GM12878 (cell line): ENCODE measurements around the gene ZSCAN4. TPM values are rescaled to one million over a fixed set of nuclear protein-coding genes. Genes with fewer than 3 reads are reported as not detected.

Source experiments
- ATAC-seq: fragments of 200-7000 bp; cut with Tn5 transposase; 3 replicates; pipeline ENCODE4 v1.9.1; 2020; ENCODE audit warnings: mild to moderate bottlenecking, moderate library complexity
- BruUV-seq: library from RNA; stranded (reverse); fragments of 400-500 nt; replicated peaks from 2 replicates; lab custom pipeline; 2021; lab: Mats Ljungman, UMichigan
- CTCF ChIA-PET: fragments of 300-600 bp; sonication (Branson Sonifier 250); formaldehyde crosslinking; extraction: SDS; loops from one replicate; lab custom pipeline; 2021; ENCODE audit warnings: inconsistent platforms; lab: Yijun Ruan, JAX
- POLR2A ChIA-PET: fragments of 350-600 bp; formaldehyde crosslinking; extraction: SDS; loops from one replicate; lab custom pipeline; 2021; ENCODE audit warnings: inconsistent platforms; lab: Charles Lee
- RAD21 ChIA-PET: fragments of 300-600 bp; sonication (Branson Sonifier 250); formaldehyde crosslinking; loops from one replicate; lab custom pipeline; 2023; ENCODE audit warnings: antibody characterized with exemption; ENCODE audit not compliant: unreplicated experiment; lab: Charles Lee
- SMC1A ChIA-PET: fragments of 300-600 bp; sonication (Branson Sonifier 250); formaldehyde crosslinking; loops from one replicate; lab custom pipeline; 2023; ENCODE audit not compliant: unreplicated experiment, uncharacterized antibody; lab: Charles Lee
- DNase-seq: peaks from one replicate; pipeline ENCODE4 v3.0.0-alpha.2; 2011; ENCODE audit warnings: low read depth, low spot score
- FAIRE-seq: peaks from 3 replicates; lab custom pipeline; 2011; peaks lifted over from hg19 to GRCh38; lab: Jason Lieb, UNC
- H2AFZ ChIP-seq: 2 replicates; pipeline ENCODE4 v1.6.0; 2011; ENCODE audit warnings: low read depth, low read length, control low read depth; ENCODE audit not compliant: control insufficient read depth
- H3K27ac ChIP-seq: 2 replicates; pipeline ENCODE4 v1.5.1; 2011; ENCODE audit warnings: control low read depth; ENCODE audit not compliant: control insufficient read depth, insufficient read depth
- H3K27me3 ChIP-seq, 2 experiments: replicated peaks in 1 of 2; 2 replicates each; pipeline versions ENCODE4 v1.6.0 to v1.6.1; 2011; ENCODE audit warnings: low read length in 1 of 2; ENCODE audit not compliant: control insufficient read depth in 2 of 2, insufficient read depth in 2 of 2
- H3K36me3 ChIP-seq, 2 experiments: 2 replicates each; pipeline ENCODE4 v1.5.1; 2011; ENCODE audit warnings: low read length in 1 of 2; ENCODE audit not compliant: control insufficient read depth in 2 of 2, insufficient read depth in 2 of 2
- H3K4me1 ChIP-seq: 2 replicates; pipeline ENCODE4 v1.6.1; 2011; ENCODE audit warnings: mild to moderate bottlenecking, low read length, moderate library complexity, mixed read lengths; ENCODE audit not compliant: control insufficient read depth, insufficient read depth
- H3K4me2 ChIP-seq: 2 replicates; pipeline ENCODE4 v1.6.0; 2011; ENCODE audit warnings: control low read depth; ENCODE audit not compliant: control insufficient read depth, insufficient read depth
- H3K4me3 ChIP-seq: fragments of 200-600 bp; sonication (generic); 2 replicates; pipeline ENCODE4 v1.5.1; 2016
- H3K79me2 ChIP-seq: 2 replicates; pipeline ENCODE4 v1.6.0; 2011; ENCODE audit warnings: low read length; ENCODE audit not compliant: control insufficient read depth, insufficient read depth
- H3K9ac ChIP-seq: 2 replicates; pipeline ENCODE4 v1.8.0; 2011; ENCODE audit warnings: low read length, control low read depth, mixed read lengths; ENCODE audit not compliant: control insufficient read depth, insufficient read depth
- H3K9me3 ChIP-seq: replicated peaks from 3 replicates; pipeline ENCODE4 v1.5.1; 2011; ENCODE audit warnings: mild to moderate bottlenecking, low read length; ENCODE audit not compliant: control insufficient read depth, insufficient read depth
- H4K20me1 ChIP-seq: 2 replicates; pipeline ENCODE4 v1.6.0; 2011; ENCODE audit not compliant: control insufficient read depth, insufficient read depth
- ASH2L ChIP-seq: fragments of 300-600, 200-600 bp; sonication (generic); IDR thresholded peaks from 2 replicates; pipeline ENCODE4 v1.6.1; 2017; ENCODE audit warnings: low read depth, mild to moderate bottlenecking, borderline replicate concordance
- ATF7 ChIP-seq: fragments of 450-650 bp; IDR thresholded peaks from 2 replicates; pipeline ENCODE4 v1.6.1; 2016; ENCODE audit warnings: low read depth, mild to moderate bottlenecking
- BCL11A ChIP-seq: IDR thresholded peaks from 2 replicates; pipeline ENCODE4 v1.6.1; 2011; ENCODE audit warnings: low read depth, low read length
- BMI1 ChIP-seq: fragments of 450-650 bp; IDR thresholded peaks from 2 replicates; pipeline ENCODE4 v1.6.1; 2016; ENCODE audit warnings: mild to moderate bottlenecking, moderate library complexity, borderline replicate concordance
- KAT2A ChIP-seq: conservative IDR thresholded peaks from 2 replicates; pipeline ENCODE4 v1.6.1; 2011; ENCODE audit warnings: low read depth, low read length; ENCODE audit not compliant: control insufficient read depth
- MEF2B ChIP-seq: fragments of 450-650 bp; IDR thresholded peaks from 2 replicates; pipeline ENCODE4 v1.6.1; 2018; ENCODE audit warnings: mild to moderate bottlenecking, moderate library complexity; ENCODE audit not compliant: partially characterized antibody, poor library complexity, severe bottlenecking
- NR2C1 ChIP-seq: fragments of 450-650 bp; IDR thresholded peaks from 2 replicates; pipeline ENCODE4 v1.6.1; 2017; ENCODE audit warnings: antibody characterized with exemption, mild to moderate bottlenecking, moderate library complexity
- PAX5 ChIP-seq: IDR thresholded peaks from 2 replicates; pipeline ENCODE4 v1.6.1; 2011; ENCODE audit warnings: low read depth, low read length, borderline replicate concordance
- POU2F2 ChIP-seq: IDR thresholded peaks from 3 replicates; pipeline ENCODE4 v1.6.1; 2011; ENCODE audit warnings: low read depth, mild to moderate bottlenecking, low read length, borderline replicate concordance
- SMC3 ChIP-seq: IDR thresholded peaks from 2 replicates; pipeline ENCODE4 v1.6.1; 2011; ENCODE audit warnings: low read length, improper control_type of control experiment, borderline replicate concordance
- SP1 ChIP-seq: IDR thresholded peaks from one replicate; pipeline ENCODE4 v1.6.1; 2011; ENCODE audit warnings: low read depth, low read length
- SPI1 ChIP-seq: IDR thresholded peaks from 2 replicates; pipeline ENCODE4 v1.6.1; 2011; ENCODE audit warnings: low read depth, mild to moderate bottlenecking, low read length, moderate library complexity, borderline replicate concordance; ENCODE audit not compliant: insufficient read depth
- SREBF1 ChIP-seq: IDR thresholded peaks from 2 replicates; pipeline ENCODE4 v1.6.1; 2012; ENCODE audit warnings: mild to moderate bottlenecking, low read length
- TCF12 ChIP-seq: IDR thresholded peaks from 2 replicates; pipeline ENCODE4 v1.6.1; 2011; ENCODE audit warnings: low read depth, mild to moderate bottlenecking, low read length
- ZBED1 ChIP-seq: IDR thresholded peaks from 2 replicates; pipeline ENCODE4 v1.6.1; 2016; ENCODE audit warnings: borderline replicate concordance
- ZNF24 ChIP-seq: fragments of 450-650 bp; IDR thresholded peaks from 2 replicates; pipeline ENCODE4 v1.6.1; 2017; ENCODE audit warnings: antibody characterized with exemption, mild to moderate bottlenecking
- ZNF274 ChIP-seq: IDR thresholded peaks from one replicate; pipeline ENCODE4 v1.8.0; 2011; ENCODE audit not compliant: insufficient read length, insufficient read depth
- WGBS: methylation state at CpG from one replicate; pipeline ENCODE4 v1.1.6; 2016; ENCODE audit warnings: low lambda C conversion rate; ENCODE audit not compliant: insufficient replicate concordance, insufficient coverage; ENCODE audit errors: missing lambda C conversion rate; 5-methylcytosine and 5-hydroxymethylcytosine counted together
- in situ Hi-C: fragments of 300-500 bp; cut with MboI; formaldehyde crosslinking; loops from 9 replicates; pipeline ENCODE4 v1.14.3; 2018; ENCODE audit warnings: mixed read lengths
- intact Hi-C: fragments of 100-400 bp; cut with micrococcal nuclease; formaldehyde crosslinking; loops from one replicate; pipeline ENCODE4 v1.14.2; 2022; ENCODE audit not compliant: unreplicated experiment
- polyA plus RNA-seq, 11 experiments: library from polyadenylated mRNA; depleted of rRNA in 4 of 11; unstranded in 6 of 11; stranded (reverse) in 5 of 11; fragments of >200 nt; fragmentation: Nextera tagmentation in 4 of 11; fragmentation: Illumina TruSeq in 1 of 11; extraction: Ambion mirVana in 4 of 11; extraction: Trizol in 1 of 11; gene quantifications; 1 replicate in 1 of 11; 2 replicates in 10 of 11; pipeline versions ENCODE4 v1.2.1 to v1.2.3, GENCODE V29; 2011 to 2016; ENCODE audit warnings: inconsistent platforms in 2 of 11, missing spikeins in 2 of 11, low read depth in 1 of 11
- total RNA-seq, 4 experiments: library from RNA; depleted of rRNA in 3 of 4; stranded (reverse); fragments of >200 nt in 3 of 4; fragmentation: Illumina TruSeq in 1 of 4; extraction: Trizol in 1 of 4; gene quantifications; 2 replicates each; pipeline versions ENCODE4 v1.2.1 to v1.2.3, GENCODE V29; 2013 to 2021
- TF ChIP-seq, protein P1 (sequence below): IDR thresholded peaks from 2 replicates; pipeline ENCODE4 v1.6.1; 2011; ENCODE audit warnings: borderline replicate concordance, low read depth, mild to moderate bottlenecking, moderate library complexity, low read length; ENCODE audit not compliant: insufficient read depth, poor library complexity, severe bottlenecking
- TF ChIP-seq, protein P2 (sequence below): fragments of 450-650 bp; IDR thresholded peaks from 2 replicates; pipeline ENCODE4 v1.6.1; 2014; ENCODE audit warnings: mild to moderate bottlenecking
- TF ChIP-seq, protein P3 (sequence below): IDR thresholded peaks from 2 replicates; pipeline ENCODE4 v1.6.1; 2011; ENCODE audit warnings: borderline replicate concordance, low read depth, mild to moderate bottlenecking, moderate library complexity, mixed read lengths, low read length; ENCODE audit not compliant: insufficient read depth; ENCODE audit errors: extremely low read length

The ZSCAN4 gene
- total and polyA plus RNA-seq, 10 of the 15 experiments (the other 5 are each of a cell fraction or from before 2014, with no cell fraction given), result 0.04 to 0.10 (median 0.06) TPM; not detected in 7

DNA sequence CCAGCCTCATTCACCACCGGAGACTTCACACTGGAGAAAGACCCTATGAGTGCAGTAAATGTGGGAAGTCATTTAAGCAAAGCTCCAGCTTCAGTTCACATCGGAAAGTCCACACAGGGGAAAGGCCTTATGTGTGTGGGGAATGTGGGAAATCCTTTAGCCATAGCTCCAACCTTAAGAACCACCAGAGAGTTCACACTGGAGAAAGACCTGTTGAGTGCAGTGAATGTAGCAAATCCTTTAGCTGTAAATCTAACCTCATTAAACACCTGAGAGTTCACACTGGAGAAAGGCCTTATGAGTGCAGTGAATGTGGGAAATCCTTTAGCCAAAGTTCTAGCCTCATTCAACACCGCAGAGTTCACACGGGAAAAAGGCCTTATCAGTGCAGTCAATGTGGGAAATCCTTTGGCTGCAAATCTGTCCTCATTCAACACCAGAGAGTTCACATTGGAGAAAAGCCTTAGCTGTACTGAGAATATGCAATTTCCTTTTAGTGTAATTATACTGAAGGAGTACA lies 27.0 kb upstream of the ZSCAN4 start:
- Histone ChIP-seq H3K4me3 (no peak overlapping the region), H3K9ac (no peak overlapping the region), H4K20me1 (no peaks in the 10 kb centered on the region), H3K27ac (no peak overlapping the region), H3K9me3 (peaks cover 36% of the 10 kb centered on the region), H3K4me1 (no peaks in the 10 kb centered on the region), H2AFZ (no peak overlapping the region), H3K79me2 (no peaks in the 10 kb centered on the region), H3K36me3 (peaks cover 9 to 17% of the 10 kb centered on the region in 2 experiments), H3K4me2 (no peak overlapping the region), H3K27me3 (no peaks in the 10 kb centered on the region)
- CTCF ChIA-PET, result no interaction called here
- BruUV-seq, result no TSS peak
- DNase-seq (no peak), ATAC-seq (no peak), FAIRE-seq (no peak)
- TF ChIP-seq TCF12 (no peak), NR2C1 (no peak), BMI1 (no peak), ATF7 (no peak), SP1 (no peak), BCL11A (no peak), POU2F2 (no peak), SPI1 (no peak), ASH2L (no peak), KAT2A (no peak), ZBED1 (no peak), MEF2B (no peak), ZNF274 (no peak), SMC3 (no peak), ZNF24 (no peak), PAX5 (no peak), SREBF1 (no peak)
- TF ChIP-seq, protein P1, sequence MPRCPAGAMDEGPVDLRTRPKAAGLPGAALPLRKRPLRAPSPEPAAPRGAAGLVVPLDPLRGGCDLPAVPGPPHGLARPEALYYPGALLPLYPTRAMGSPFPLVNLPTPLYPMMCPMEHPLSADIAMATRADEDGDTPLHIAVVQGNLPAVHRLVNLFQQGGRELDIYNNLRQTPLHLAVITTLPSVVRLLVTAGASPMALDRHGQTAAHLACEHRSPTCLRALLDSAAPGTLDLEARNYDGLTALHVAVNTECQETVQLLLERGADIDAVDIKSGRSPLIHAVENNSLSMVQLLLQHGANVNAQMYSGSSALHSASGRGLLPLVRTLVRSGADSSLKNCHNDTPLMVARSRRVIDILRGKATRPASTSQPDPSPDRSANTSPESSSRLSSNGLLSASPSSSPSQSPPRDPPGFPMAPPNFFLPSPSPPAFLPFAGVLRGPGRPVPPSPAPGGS, result no peak
- TF ChIP-seq, protein P2, sequence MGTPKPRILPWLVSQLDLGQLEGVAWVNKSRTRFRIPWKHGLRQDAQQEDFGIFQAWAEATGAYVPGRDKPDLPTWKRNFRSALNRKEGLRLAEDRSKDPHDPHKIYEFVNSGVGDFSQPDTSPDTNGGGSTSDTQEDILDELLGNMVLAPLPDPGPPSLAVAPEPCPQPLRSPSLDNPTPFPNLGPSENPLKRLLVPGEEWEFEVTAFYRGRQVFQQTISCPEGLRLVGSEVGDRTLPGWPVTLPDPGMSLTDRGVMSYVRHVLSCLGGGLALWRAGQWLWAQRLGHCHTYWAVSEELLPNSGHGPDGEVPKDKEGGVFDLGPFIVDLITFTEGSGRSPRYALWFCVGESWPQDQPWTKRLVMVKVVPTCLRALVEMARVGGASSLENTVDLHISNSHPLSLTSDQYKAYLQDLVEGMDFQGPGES, result no peak
- TF ChIP-seq, protein P3, sequence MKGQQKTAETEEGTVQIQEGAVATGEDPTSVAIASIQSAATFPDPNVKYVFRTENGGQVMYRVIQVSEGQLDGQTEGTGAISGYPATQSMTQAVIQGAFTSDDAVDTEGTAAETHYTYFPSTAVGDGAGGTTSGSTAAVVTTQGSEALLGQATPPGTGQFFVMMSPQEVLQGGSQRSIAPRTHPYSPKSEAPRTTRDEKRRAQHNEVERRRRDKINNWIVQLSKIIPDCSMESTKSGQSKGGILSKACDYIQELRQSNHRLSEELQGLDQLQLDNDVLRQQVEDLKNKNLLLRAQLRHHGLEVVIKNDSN, result no peak
- RAD21 ChIA-PET, result no interaction called here
- SMC1A ChIA-PET, result no interaction called here
- WGBS, result 100% methylated on average over 4 of the region's 4 CpGs
- POLR2A ChIA-PET, result no interaction called here
- intact Hi-C loops (no loop called here), in situ Hi-C loops (no loop called here)
